ENCODE measurements around the gene CACNA1C. TPM values are rescaled to one million over a fixed set of nuclear protein-coding genes. Genes with fewer than 3 reads are reported as not detected.

CACNA1C gene
- total RNA-seq, 2 donors from 2014 or later, result 4.4 to 10.1 TPM

GRCh38 chr12:2453076-2453760 is 400.4 kb downstream of the CACNA1C start:
- DNase-seq (no peak), ATAC-seq (no peak)
- intact Hi-C loops (cut with DNase I, micrococcal nuclease), result no loop called here

GRCh38 chr12:2453761-2454090 is 400.9 kb downstream of the CACNA1C start:
- ATAC-seq (no peak), DNase-seq (no peak)
- intact Hi-C loops (cut with DNase I, micrococcal nuclease), result no loop called here

- ATAC-seq (no peak), DNase-seq (no peak)
- intact Hi-C loops (cut with DNase I, micrococcal nuclease), result no loop called here
Measured at GRCh38 chr12:2454601-2455177, 401.9 kb downstream of the CACNA1C start.

GRCh38 chr12:2455410-2455809 is 402.6 kb downstream of the CACNA1C start:
- intact Hi-C loops (cut with DNase I, micrococcal nuclease), result no loop called here
- no peak for ATAC-seq
- no peak for DNase-seq

GRCh38 chr12:2456122-2456812 is 403.5 kb downstream of the CACNA1C start:
- DNase-seq, result no peak
- peak; percentile 42 for ATAC-seq
- intact Hi-C loops (cut with DNase I, micrococcal nuclease), result no loop called here

- ATAC-seq (no peak), DNase-seq (no peak)
- intact Hi-C loops (cut with DNase I, micrococcal nuclease), result no loop called here
Measured at GRCh38 chr12:2456813-2457186, 404.0 kb downstream of the CACNA1C start.

- intact Hi-C loops (cut with DNase I, micrococcal nuclease), result no loop called here
- no peak for ATAC-seq
- no peak for DNase-seq
Measured at GRCh38 chr12:2457215-2457932, 404.6 kb downstream of the CACNA1C start.

GRCh38 chr12:2457933-2458414 is 405.2 kb downstream of the CACNA1C start:
- ATAC-seq, result no peak
- DNase-seq, result no peak
- intact Hi-C loops (cut with DNase I, micrococcal nuclease), result no loop called here

GRCh38 chr12:2460051-2460670 is 407.4 kb downstream of the CACNA1C start:
- ATAC-seq (no peak), DNase-seq (no peak)
- intact Hi-C loops (cut with DNase I, micrococcal nuclease), result no loop called here

- no peak for ATAC-seq
- intact Hi-C loops (cut with DNase I, micrococcal nuclease), result no loop called here
- DNase-seq, result no peak
Measured at GRCh38 chr12:2461046-2461445, 408.3 kb downstream of the CACNA1C start.

- ATAC-seq (no peak), DNase-seq (no peak)
- intact Hi-C loops (cut with DNase I, micrococcal nuclease), result no loop called here
Measured at GRCh38 chr12:2461645-2462044, 408.9 kb downstream of the CACNA1C start.

- no peak for DNase-seq
- intact Hi-C loops (cut with DNase I, micrococcal nuclease), result no loop called here
- no peak for ATAC-seq
Measured at GRCh38 chr12:2462087-2462486, 409.3 kb downstream of the CACNA1C start.

- ATAC-seq (no peak), DNase-seq (no peak)
- intact Hi-C loops (cut with DNase I, micrococcal nuclease), result no loop called here
Measured at GRCh38 chr12:2463719-2464118, 410.9 kb downstream of the CACNA1C start.

- no peak for ATAC-seq
- no peak for DNase-seq
- intact Hi-C loops (cut with DNase I, micrococcal nuclease), result no loop called here
Measured at GRCh38 chr12:2465681-2466080, 412.9 kb downstream of the CACNA1C start.

- DNase-seq (no peak), ATAC-seq (no peak)
Measured at GRCh38 chr12:2466211-2466610, 413.4 kb downstream of the CACNA1C start.

GRCh38 chr12:2467447-2468195 is 414.8 kb downstream of the CACNA1C start:
- ATAC-seq (no peak), DNase-seq (no peak)
- intact Hi-C loops (cut with DNase I, micrococcal nuclease), result no loop called here

More at GRCh38 chr12:2466211-2466610, 413.4 kb downstream of the CACNA1C start:
- intact Hi-C loops (cut with DNase I, micrococcal nuclease), result no loop called here

GRCh38 chr12:2475984-2476383 is 423.2 kb downstream of the CACNA1C start:
- intact Hi-C loops (cut with DNase I, micrococcal nuclease), result no loop called here
- ATAC-seq (no peak), DNase-seq (no peak)

- intact Hi-C loops (cut with DNase I, micrococcal nuclease), result no loop called here
- ATAC-seq, result no peak
- DNase-seq, result no peak
Measured at GRCh38 chr12:2477009-2477766, 424.4 kb downstream of the CACNA1C start.

Data from left colon (tissue), 2 donors.